ENCODE data around the gene NSL1.
"Not testable (repeated sequence)": the region's sequence is repeated elsewhere in the genome, so short reads cannot be mapped to it uniquely, and the experiment has no call there.

NSL1 gene

DNA sequence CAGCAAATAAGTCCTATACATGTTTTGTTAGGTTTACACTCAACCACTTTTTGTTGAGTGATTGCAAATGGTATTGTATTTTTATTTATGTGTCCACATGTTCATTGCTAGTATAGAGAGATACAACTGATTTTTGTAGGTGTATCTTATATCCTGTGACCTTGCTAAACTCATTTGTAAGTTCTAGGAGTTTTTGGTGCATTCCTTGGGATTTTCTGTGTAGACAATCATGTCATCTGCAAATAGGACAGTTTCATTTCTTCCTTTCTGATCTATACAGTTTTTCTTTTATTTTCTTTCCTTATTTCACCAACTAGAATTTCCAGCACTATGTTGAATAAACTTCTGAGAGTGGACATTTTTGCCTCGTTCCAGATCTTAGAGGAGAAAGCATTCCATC, 75.4 kb downstream of the NSL1 start:
- DNase-seq (ENCODE audit: extremely low spot score) = no peak
- ChIA-PET CTCF (interaction anchor here (0.6 to 1.0 kb wide), 3 partner anchors 17 to 239 kb away, joined by 3 to 4 read pairs (median 3); partner anchors contain the start of gene BATF3), POLR2A (no interaction called here)
- TF ChIP-seq, protein P1, sequence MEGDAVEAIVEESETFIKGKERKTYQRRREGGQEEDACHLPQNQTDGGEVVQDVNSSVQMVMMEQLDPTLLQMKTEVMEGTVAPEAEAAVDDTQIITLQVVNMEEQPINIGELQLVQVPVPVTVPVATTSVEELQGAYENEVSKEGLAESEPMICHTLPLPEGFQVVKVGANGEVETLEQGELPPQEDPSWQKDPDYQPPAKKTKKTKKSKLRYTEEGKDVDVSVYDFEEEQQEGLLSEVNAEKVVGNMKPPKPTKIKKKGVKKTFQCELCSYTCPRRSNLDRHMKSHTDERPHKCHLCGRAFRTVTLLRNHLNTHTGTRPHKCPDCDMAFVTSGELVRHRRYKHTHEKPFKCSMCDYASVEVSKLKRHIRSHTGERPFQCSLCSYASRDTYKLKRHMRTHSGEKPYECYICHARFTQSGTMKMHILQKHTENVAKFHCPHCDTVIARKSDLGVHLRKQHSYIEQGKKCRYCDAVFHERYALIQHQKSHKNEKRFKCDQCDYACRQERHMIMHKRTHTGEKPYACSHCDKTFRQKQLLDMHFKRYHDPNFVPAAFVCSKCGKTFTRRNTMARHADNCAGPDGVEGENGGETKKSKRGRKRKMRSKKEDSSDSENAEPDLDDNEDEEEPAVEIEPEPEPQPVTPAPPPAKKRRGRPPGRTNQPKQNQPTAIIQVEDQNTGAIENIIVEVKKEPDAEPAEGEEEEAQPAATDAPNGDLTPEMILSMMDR (IDR thresholded peaks at IDR 0.05; ENCODE audit: control extremely low read depth, extremely low read depth, low read depth, missing control alignments) = no peak

DNA sequence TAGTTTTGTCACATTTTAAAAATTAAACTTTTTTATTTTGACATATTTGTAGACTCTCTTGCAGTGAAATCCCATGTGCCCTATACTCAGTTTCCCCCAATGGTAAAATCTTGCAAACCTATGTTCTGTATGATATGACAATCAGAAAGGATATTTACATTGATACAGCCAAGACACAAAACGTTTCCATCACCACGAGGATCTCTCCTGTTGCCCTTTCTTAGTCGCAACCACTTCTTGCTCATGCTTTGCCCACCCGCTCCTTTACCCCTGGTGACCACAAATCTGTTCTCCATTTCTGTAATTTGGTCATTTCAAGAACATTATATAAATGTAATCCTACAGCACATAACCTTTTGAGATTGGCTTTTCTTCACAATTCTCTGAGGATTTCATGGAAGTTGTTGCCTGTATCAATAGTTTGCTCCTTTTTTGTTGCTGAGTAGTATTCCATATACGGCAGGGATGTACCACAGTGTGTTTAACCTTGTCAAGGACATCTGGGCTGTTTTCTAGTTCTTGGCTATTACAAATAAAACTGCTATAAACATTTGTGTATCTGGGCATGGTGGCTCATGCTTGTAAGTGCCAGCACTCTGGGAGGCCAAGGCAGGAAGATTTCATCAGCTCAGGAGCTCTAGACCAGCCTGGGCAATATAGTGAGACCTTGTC, 78.0 kb downstream of the NSL1 start:
- ChIA-PET CTCF (no interaction called here), POLR2A (no interaction called here)
- DNase-seq (ENCODE audit: extremely low spot score) = no peak
- TF ChIP-seq, protein P1 (IDR thresholded peaks at IDR 0.05; ENCODE audit: control extremely low read depth, extremely low read depth, low read depth, missing control alignments) = no peak

DNA sequence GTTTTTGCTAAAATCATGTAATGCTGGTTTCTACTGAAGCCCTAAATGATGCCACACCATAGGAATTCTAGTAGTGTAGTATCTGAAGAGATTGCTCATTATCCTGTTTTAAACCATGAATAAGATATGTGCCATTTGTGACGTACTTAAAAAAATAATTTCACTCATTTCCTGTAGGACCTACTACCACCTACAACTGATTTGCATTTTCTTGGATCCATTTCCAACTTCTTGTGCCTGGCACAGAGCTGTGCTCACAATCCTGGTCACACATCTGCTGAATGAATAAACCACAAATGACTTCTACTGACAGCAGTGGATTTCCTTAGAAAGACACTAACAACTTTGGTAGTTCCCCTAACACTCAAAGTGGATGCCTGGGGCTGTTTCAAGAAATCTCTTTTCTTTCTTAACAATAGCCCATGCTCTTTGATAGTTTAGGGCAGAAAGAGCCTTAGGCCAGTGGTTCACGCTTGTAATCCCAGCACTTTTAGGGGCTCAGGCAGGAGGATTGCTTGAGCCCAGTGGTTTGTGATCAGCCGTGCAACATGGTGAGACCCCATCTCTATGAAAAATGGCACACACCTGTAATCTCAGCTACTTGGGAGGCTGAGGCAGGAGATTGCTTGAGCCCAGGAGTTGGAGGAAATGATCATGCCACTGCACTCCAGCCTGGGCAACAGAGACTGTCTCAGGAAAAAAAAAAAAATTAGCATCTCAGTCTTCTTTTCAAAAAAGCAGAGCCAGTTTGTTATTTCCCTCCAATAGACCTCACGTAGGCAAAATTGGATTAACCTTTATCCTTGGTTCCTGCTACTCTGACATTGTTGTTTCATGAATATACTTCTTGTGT, 78.9 kb downstream of the NSL1 start:
- ChIA-PET CTCF (no interaction called here), POLR2A (no interaction called here)
- no peak for DNase-seq (ENCODE audit: extremely low spot score)
- TF ChIP-seq, protein P1 (IDR thresholded peaks at IDR 0.05; ENCODE audit: control extremely low read depth, extremely low read depth, low read depth, missing control alignments) = no peak

DNA sequence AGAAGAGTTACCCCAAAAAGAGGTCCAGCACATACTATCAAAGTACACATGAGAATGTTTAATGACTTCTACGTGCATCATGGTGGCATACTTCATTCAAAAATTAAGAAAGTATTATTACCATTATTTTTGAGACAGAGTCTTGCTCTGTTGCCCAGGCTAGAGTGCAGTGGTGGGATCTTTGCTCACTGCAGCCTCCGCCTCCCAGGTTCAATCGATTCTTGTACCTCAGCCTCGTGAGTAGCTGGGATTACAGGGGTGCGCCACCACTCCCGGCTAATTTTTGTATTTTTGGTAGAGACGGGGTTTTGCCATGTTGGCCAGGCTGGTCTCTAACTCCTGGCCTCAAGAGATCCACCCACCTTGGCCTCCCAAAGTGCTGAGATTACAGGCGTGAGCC, 79.6 kb downstream of the NSL1 start:
- CTCF ChIA-PET; POLR2A ChIA-PET; DNase-seq (ENCODE audit: extremely low spot score): not testable (repeated sequence)

DNA sequence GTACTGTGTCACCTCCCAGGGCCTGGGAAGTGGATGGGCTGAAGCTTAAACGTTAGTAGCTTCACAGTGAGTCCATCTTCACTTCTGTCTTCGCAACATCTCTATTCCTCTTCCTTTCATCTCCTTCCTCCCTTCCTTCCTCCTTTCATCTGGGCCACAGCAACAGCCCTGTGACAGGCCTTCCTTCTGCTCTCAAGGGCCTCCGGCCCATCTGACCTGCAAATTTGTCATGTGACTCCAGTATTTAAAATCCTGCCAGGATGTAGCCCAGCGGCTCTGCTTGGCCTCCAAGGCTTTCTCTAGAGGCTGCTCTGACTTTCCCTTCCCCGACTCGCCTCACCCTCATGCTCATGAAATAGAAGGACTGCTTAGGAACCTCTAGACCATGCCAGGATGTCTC, 81.0 kb downstream of the NSL1 start:
- ChIA-PET CTCF (interaction anchor here (1.2 to 1.6 kb wide), 3 partner anchors 9 to 255 kb away, joined by 3 to 7 read pairs (median 4); no protein-coding TSS in a partner anchor), POLR2A (no interaction called here)
- DNase-seq (ENCODE audit: extremely low spot score) = no peak
- TF ChIP-seq, protein P1 (IDR thresholded peaks at IDR 0.05; ENCODE audit: control extremely low read depth, extremely low read depth, low read depth, missing control alignments) = no peak

DNA sequence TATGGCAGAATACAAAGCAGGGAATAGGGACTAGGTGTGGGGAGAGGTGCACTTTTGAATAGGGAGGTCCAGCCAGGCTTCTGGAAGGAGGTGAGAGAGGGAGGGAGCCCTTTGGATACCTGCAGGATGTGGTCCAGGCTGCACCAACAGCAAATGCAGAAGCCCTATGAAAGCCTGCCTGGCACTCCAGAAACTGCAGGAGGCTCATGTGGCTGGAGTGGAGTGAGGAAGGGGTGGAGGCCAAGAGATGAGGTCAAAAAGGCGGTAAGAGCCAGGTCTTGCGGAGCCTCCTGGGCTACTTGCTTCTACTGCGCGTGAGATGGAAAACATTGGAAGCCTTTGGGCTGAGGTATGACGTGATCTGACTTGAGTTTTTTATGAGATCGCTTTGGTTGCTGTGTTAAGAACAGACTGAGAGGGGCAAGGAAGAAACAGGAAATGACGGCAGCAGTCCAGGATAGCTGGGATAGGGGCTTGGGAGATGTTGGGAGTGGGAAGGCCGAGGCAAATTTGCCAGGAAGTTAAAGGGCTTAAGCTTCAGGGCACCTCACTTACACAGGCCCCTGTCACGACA, 87.5 kb downstream of the NSL1 start:
- DNase-seq (ENCODE audit: extremely low spot score) = no peak
- CTCF ChIA-PET = interaction anchor here (1.6 kb wide), 1 partner anchor 39 kb away, joined by 5 read pairs; no protein-coding TSS in a partner anchor
- POLR2A ChIA-PET = no interaction called here
- TF ChIP-seq, protein P1 (IDR thresholded peaks at IDR 0.05; ENCODE audit: control extremely low read depth, extremely low read depth, low read depth, missing control alignments) = no peak

All from GM10248 (cell line).